Measurements from ENCODE around the gene CCL22.

The CCL22 gene

DNA sequence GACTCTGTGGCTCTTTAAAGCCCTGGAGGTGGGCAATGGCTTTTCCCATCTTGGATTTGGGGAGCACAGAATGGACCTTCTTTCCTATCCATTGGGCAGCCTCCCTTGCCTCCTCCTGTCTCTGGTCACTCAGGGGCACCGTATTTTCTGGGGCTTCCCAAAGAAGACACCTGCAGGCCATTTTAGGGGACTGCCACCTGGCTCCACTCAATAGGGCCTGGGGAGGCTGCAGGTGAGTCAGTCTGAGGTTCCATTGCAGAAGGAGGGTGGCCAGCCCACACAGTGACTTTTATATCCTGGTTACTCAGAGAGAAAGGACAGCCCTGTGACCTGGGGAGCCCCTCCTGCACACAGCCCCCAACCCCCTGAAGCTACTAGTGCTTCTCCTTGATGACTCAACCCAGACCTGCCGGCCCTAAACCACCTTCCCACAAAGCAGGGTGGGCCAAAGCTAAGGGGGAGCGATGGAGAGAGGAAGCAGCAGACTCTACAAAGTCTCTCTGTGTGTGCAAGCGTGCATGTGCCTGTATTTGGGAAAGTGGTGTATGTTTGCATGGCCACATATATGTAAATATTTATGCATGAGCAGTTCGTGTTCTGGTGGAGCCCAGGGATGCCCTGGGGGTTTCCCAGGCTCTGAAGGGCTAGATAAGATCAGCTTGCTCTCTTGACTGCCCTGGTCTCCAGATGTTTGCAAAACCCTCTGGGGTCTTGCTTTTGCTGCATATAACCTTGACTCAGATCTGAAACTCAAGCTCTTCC is 18.7 kb downstream of the CCL22 start:
- DNase-seq: no peak

- DNase-seq: no peak
Measured at GRCh38 chr16:57379579-57379978, 21.0 kb downstream of the CCL22 start.

DNA sequence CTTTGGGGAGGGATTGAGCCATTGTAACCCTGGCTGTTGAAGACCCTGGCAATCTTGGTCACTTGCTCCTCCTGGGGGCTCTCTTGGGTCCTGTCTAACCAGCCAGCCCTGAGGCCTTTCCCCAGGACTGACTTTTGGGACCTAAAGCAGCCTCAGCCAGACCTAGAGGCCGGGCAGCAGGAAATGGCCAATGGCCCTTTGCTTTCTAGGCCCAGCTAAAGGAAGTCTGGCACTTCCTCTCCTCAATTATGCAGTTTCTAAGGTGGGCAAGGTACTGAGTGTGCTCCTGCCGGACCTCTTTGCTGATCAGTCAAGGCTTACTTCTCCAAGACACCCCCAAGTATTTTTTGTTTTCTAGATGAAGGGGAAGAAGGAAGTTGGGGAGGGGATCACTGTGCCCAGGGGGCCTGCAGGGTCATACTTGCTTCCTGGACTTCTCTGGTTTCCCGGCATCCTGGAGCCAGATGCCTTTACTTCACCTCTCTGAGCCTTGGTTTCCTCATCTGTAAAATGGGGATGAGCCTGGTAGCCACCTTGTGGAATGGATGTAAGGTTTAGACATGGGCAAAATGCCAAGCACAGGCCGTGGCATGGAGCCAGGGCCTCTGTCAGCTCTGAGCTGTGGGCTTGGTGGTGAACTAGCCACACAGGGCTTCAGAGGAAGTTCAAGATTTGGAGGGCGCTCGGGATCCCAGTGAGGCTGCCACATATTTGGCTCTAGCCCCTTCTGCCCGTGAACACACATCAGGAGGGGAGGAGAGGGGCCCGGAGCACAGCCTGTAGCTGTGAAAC is 22.3 kb downstream of the CCL22 start:
- DNase-seq: no peak

DNA sequence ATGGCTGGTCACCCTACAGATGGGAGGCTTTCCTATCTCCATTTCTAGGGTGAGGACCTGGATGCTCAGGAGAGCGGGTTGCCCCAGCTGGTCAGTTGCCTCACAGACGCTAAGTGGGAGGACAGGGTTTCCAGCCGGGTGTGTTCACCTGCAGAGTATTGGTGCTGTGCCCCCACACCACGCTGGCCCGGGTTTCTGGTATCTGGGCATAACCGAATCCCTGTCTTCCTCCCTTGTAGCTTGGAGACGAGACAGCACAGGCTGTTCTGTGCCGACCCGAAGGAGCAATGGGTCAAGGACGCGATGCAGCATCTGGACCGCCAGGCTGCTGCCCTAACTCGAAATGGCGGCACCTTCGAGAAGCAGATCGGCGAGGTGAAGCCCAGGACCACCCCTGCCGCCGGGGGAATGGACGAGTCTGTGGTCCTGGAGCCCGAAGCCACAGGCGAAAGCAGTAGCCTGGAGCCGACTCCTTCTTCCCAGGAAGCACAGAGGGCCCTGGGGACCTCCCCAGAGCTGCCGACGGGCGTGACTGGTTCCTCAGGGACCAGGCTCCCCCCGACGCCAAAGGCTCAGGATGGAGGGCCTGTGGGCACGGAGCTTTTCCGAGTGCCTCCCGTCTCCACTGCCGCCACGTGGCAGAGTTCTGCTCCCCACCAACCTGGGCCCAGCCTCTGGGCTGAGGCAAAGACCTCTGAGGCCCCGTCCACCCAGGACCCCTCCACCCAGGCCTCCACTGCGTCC is 23.4 kb downstream of the CCL22 start:
- DNase-seq: no peak

GRCh38 chr16:57382535-57383275 is 24.1 kb downstream of the CCL22 start:
- no peak for DNase-seq

DNA sequence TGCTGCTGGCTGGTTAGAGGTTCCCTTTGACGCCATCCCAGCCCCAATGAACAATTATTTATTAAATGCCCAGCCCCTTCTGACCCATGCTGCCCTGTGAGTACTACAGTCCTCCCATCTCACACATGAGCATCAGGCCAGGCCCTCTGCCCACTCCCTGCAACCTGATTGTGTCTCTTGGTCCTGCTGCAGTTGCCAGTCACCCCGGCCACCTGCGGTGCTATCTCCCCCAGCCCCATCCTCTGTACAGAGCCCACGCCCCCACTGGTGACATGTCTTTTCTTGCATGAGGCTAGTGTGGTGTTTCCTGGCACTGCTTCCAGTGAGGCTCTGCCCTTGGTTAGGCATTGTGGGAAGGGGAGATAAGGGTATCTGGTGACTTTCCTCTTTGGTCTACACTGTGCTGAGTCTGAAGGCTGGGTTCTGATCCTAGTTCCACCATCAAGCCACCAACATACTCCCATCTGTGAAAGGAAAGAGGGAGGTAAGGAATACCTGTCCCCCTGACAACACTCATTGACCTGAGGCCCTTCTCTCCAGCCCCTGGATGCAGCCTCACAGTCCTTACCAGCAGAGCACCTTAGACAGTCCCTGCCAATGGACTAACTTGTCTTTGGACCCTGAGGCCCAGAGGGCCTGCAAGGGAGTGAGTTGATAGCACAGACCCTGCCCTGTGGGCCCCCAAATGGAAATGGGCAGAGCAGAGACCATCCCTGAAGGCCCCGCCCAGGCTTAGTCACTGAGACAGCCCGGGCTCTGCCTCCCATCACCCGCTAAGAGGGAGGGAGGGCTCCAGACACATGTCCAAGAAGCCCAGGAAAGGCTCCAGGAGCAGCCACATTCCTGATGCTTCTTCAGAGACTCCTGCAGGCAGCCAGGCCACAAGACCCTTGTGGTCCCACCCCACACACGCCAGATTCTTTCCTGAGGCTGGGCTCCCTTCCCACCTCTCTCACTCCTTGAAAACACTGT is 25.0 kb downstream of the CCL22 start:
- DNase-seq: no peak

DNA sequence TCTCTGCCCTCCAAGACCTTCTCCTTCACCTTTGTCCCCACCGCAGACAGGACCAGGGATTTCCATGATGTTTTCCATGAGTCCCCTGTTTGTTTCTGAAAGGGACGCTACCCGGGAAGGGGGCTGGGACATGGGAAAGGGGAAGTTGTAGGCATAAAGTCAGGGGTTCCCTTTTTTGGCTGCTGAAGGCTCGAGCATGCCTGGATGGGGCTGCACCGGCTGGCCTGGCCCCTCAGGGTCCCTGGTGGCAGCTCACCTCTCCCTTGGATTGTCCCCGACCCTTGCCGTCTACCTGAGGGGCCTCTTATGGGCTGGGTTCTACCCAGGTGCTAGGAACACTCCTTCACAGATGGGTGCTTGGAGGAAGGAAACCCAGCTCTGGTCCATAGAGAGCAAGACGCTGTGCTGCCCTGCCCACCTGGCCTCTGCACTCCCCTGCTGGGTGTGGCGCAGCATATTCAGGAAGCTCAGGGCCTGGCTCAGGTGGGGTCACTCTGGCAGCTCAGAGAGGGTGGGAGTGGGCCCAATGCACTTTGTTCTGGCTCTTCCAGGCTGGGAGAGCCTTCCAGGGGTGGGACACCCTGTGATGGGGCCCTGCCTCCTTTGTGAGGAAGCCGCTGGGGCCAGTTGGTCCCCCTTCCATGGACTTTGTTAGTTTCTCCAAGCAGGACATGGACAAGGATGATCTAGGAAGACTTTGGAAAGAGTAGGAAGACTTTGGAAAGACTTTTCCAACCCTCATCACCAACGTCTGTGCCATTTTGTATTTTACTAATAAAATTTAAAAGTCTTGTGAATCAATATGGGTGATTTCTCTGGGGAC is 25.9 kb downstream of the CCL22 start:
- DNase-seq: peak; percentile 8 to 16

DNA sequence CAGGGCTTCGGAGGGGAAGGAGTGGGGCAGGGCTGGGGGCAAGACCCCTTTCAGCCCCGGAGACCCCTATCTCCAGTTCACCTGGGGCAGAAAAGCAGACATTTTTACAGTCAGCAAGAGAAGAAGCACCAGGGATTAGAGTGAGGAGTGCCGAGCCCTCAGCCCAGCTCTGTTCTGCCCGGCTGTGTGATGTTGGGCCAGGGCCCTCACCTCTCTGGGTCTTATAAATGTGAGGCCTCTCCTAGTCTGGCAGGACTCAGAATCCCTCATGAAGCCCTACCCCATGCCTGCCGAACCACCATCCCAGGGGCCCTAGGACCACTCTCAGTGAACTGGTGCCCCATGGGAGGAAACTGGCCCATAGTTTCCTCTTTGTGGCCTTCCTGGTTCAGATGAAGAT is 26.5 kb downstream of the CCL22 start:
- no peak for DNase-seq

- no peak for DNase-seq
Measured at GRCh38 chr16:57386381-57386951, 27.9 kb downstream of the CCL22 start.

DNA sequence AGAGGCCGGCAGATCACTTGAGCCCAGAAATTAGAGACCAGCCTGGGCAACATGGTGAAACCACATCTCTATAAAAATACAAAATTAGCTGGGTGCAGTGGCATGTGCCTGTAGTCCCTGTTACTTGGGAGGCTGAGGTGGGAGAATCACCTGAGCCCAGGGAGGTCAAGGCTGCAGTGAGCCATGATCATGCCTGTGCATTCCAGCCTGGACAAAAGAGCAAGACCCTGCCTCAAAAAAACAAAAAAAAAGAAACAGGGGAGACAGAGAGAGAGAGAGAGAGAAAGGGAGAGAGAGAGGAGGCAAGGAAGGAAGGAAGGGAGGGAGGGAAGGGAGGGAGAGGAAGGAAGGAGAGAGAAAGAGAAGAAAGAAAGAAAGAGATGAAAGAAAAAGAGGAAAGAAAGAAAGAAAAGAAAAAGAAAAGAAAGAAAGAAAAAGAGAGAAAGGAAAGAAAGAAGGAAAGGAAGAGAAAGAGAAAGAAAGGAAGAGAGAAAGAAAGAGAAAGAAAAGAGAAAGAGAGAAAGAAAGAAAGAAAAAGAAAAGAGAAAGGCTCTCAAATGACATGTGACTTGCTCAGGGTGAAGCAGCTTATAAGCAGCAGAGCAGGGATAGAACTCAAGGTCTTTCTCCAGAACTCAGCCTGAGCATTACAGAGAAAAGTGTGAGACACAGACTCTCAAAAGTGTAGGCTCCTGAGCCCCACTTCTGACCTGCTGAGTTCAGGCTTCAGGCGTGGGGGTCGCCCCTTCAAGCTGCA is 29.2 kb downstream of the CCL22 start:
- DNase-seq: no peak

- no peak for DNase-seq
Measured at GRCh38 chr16:57388359-57389086, 29.9 kb downstream of the CCL22 start.

GRCh38 chr16:57389087-57389468 is 30.5 kb downstream of the CCL22 start:
- no peak for DNase-seq

GRCh38 chr16:57390636-57391295 is 32.2 kb downstream of the CCL22 start:
- DNase-seq: no peak

DNA sequence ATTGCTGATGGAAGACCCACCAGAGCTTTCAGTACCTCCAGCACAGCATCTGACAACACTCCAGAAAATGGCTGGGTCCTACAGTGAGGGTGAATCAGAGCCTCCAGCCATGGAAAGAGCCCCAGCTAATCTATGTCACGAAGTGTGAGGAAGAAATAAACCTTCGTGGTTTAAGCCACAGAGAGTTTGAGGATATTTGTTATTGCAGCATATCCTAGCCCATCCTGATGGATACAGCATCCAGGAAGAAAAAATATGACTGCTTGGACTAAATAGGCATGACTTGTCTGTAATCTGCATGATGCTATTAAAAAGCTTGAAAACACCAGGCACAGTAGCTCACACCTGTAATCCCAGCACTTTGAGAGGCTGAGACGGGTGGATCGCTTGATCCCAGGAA is 32.7 kb downstream of the CCL22 start:
- DNase-seq: no peak

DNA sequence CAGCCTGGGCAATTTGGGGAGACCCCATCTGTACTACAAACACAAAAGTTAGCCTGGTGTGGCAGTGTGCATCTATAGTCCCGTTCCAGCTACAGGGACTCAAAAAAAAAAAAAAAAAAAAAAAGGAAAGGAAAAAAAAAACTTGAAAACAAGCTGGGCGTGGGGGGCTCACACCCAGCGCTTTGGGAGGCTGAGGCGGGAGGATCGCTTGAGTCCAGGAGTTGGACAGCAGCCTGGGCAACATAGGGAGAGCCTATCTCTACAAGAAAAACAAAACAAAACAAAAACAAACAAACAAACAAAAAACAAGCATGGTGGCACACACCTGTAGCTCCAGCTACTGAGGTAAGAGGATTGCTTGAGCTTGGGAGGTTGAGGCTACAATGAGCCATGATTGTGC is 33.1 kb downstream of the CCL22 start:
- no peak for DNase-seq

- DNase-seq: no peak
Measured at GRCh38 chr16:57392694-57393093, 34.1 kb downstream of the CCL22 start.

DNA sequence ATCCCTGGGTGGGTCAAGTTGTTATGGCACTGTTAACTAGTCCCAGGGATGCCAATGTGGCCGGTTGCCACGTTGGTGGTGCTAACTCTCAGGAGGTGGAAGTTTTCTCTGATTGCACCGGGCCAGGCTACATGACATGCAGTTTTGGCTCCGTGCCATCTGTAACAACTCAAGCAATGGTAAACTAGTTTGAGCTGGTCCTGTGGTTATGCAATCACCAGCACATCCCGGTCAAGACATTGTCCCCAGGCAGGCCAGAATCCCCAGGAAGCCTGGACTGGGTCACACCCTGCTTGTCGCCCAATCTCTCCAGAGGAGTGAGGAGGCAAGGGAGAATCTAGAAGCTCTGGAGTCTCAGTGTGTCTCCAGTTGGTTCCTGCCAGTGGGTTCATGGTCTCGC is 35.9 kb downstream of the CCL22 start:
- no peak for DNase-seq

GRCh38 chr16:57395026-57395425 is 36.4 kb downstream of the CCL22 start:
- DNase-seq: no peak

Measured in bone marrow (tissue), 2 donors.